ENCODE data around the gene PRTG. TPM values are rescaled to one million over a fixed set of nuclear protein-coding genes. Genes with fewer than 3 reads are reported as not detected.
"Not testable (repeated sequence)": the region's sequence is repeated elsewhere in the genome, so short reads cannot be mapped to it uniquely, and the experiment has no call there.

The PRTG gene
- total and polyA plus RNA-seq, 2 experiments from 2014 or later = 0.63 to 3.4 TPM

DNA sequence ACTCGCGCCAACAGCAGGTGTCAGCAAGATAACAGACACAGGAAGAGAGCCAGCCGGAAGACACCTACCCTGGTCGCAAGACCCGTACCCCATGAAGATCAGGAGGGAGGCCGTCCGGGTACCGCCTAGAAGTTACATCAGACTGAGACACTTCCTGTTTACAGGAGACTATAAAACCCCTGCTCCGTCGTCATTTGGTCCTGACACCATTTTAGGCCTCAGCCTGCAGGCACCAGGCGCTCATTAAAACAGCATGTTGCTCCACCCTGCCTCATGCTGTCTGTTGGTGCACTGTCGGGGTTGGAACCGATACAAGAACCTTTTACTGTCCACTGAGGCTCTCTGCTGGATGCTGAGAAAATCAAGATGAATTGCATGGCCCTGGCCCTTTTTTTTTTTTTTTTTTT lies 15.6 kb upstream of the PRTG start:
- Mint-ChIP-seq H3K27me3 (ENCODE audit: insufficient read depth, low read depth, poor library complexity) (peaks cover 6% of the 10 kb centered on the region), H3K4me3 (no peak overlapping the region), H3K36me3 (ENCODE audit: low read depth) (no peaks in the 10 kb centered on the region), H3K27ac (no peak overlapping the region), H3K4me1 (peaks cover 8% of the 10 kb centered on the region), H3K9me3 (no peaks in the 10 kb centered on the region)
- Histone ChIP-seq H3K4me1 (ENCODE audit: insufficient read depth) (no peaks in the 10 kb centered on the region), H3K4me2 (no peak overlapping the region), H2AFZ (no peak overlapping the region), H4K20me1 (replicated peaks; ENCODE audit: insufficient read depth) (no peaks in the 10 kb centered on the region), H3K36me3 (ENCODE audit: insufficient read depth) (no peaks in the 10 kb centered on the region), H3K27me3 (ENCODE audit: insufficient read depth) (no peaks in the 10 kb centered on the region), H3K4me3 (no peak overlapping the region), H3K27ac (ENCODE audit: low read depth) (no peak overlapping the region), H3K9me2 (ENCODE audit: insufficient read depth) (no peaks in the 10 kb centered on the region), H3K79me2 (replicated peaks; ENCODE audit: insufficient read depth) (no peaks in the 10 kb centered on the region), H3F3A (replicated peaks; ENCODE audit: low read depth) (no peaks in the 10 kb centered on the region)
- DNase-seq (ENCODE audit: low spot score) = peak; percentile 8
- no peak for ATAC-seq
- TF ChIP-seq ETS1 (IDR thresholded peaks at IDR 0.05) (no peak), EZH2 (IDR thresholded peaks at IDR 0.05; ENCODE audit: low read depth, unreplicated experiment) (no peak), CREB1 (CRISPR knock-in tag; IDR thresholded peaks at IDR 0.05; ENCODE audit: low read depth) (no peak), POLR2AphosphoS5 (IDR thresholded peaks at IDR 0.05; ENCODE audit: low read depth) (no peak), NANOG (IDR thresholded peaks at IDR 0.05; ENCODE audit: borderline replicate concordance) (no peak), JUNB (IDR thresholded peaks at IDR 0.05; ENCODE audit: unreplicated experiment) (no peak), REST (IDR thresholded peaks at IDR 0.05; ENCODE audit: unreplicated experiment) (no peak), EZH2phosphoT487 (IDR thresholded peaks at IDR 0.05; ENCODE audit: unreplicated experiment) (no peak), CTCF (conservative IDR thresholded peaks at IDR 0.05; ENCODE audit: low read depth in 2 of 2) (no peak), STAT1 (IDR thresholded peaks at IDR 0.05; ENCODE audit: unreplicated experiment) (no peak), ZNF114 (CRISPR knock-in tag; IDR thresholded peaks at IDR 0.05) (no peak)

DNA sequence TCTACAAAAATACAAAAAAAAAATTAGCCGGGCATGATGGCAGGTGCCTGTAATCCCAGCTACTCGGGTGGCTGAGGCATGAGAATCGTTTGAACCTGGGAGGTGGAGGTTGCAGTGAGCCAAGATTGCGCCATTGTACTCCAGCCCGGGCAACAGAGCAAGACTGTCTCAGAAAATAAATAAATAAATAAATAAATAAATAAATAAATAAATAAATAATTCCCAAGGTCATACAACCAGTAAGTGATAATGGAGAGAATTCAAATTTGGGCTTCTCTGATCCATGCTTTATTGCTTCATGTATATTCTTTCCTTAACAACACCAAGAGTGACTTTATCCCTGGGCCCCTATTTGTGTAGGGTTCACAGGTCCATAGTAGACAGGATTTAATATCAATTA lies 10.5 kb upstream of the PRTG start:
- H4K20me1 ChIP-seq (replicated peaks; ENCODE audit: insufficient read depth); H2AFZ ChIP-seq; ATAC-seq; H3K79me2 ChIP-seq (replicated peaks; ENCODE audit: insufficient read depth); H3K4me2 ChIP-seq; H3F3A ChIP-seq (replicated peaks; ENCODE audit: low read depth); H3K9me3 Mint-ChIP-seq; H3K4me1 Mint-ChIP-seq; DNase-seq (ENCODE audit: low spot score); H3K4me1 ChIP-seq (ENCODE audit: insufficient read depth); H3K36me3 Mint-ChIP-seq (ENCODE audit: low read depth); H3K9me2 ChIP-seq (ENCODE audit: insufficient read depth); H3K4me3 Mint-ChIP-seq; H3K4me3 ChIP-seq; H3K27ac ChIP-seq (ENCODE audit: low read depth); H3K27ac Mint-ChIP-seq; H3K36me3 ChIP-seq (ENCODE audit: insufficient read depth); H3K27me3 Mint-ChIP-seq (ENCODE audit: insufficient read depth, low read depth, poor library complexity): not testable (repeated sequence)
- peaks cover 26% of the 10 kb centered on the region for H3K27me3 ChIP-seq (ENCODE audit: insufficient read depth)

All from GM23338 (cell line).